Heart right ventricle (tissue), 16 donors: Measurements from ENCODE around the gene GATA1. TPM values are rescaled to one million over a fixed set of nuclear protein-coding genes. Genes with fewer than 3 reads are reported as not detected.

Experiments
- ATAC-seq, 8 donors: fragments of 200-7000 bp; cut with Tn5 transposase; one replicate each; pipeline ENCODE4 v1.9.1; 2020; ENCODE audit warnings: mild to moderate bottlenecking in 8 of 8, moderate library complexity in 8 of 8, moderate number of reproducible peaks in 1 of 8
- DNase-seq, 2 donors: peaks; one replicate each; pipeline ENCODE4 v3.0.0-alpha.2; 2020
- H3K27ac ChIP-seq, 10 donors: fragments of 200-600 bp; sonication (generic) in 2 of 10; one replicate each; pipeline versions ENCODE4 v1.5.0 to v1.8.0; 2020 to 2022; ENCODE audit warnings: mild to moderate bottlenecking in 3 of 10
- H3K27me3 ChIP-seq, 7 donors: fragments of 200-600 bp; one replicate each; pipeline ENCODE4 v1.8.0; 2021 to 2022; ENCODE audit warnings: mild to moderate bottlenecking in 2 of 7
- H3K36me3 ChIP-seq, 9 donors: fragments of 200-600 bp; sonication (generic) in 1 of 9; one replicate each; pipeline versions ENCODE4 v1.5.0 to v1.8.0; 2020 to 2022; ENCODE audit warnings: mild to moderate bottlenecking in 2 of 9
- H3K4me1 ChIP-seq, 9 donors: fragments of 200-600 bp; sonication (generic) in 1 of 9; one replicate each; pipeline versions ENCODE4 v1.5.0 to v1.8.0; 2020 to 2022; ENCODE audit warnings: mild to moderate bottlenecking in 4 of 9
- H3K4me3 ChIP-seq, 10 donors: fragments of 200-600 bp; sonication (generic) in 2 of 10; one replicate each; pipeline versions ENCODE4 v1.5.0 to v1.8.0; 2020 to 2022; ENCODE audit warnings: mild to moderate bottlenecking in 7 of 10, moderate library complexity in 2 of 10
- H3K9me3 ChIP-seq, 11 donors: fragments of 200-600 bp in 10 of 11; sonication (generic) in 2 of 11; one replicate each; pipeline versions ENCODE4 v1.5.0 to v1.8.0; 2013 to 2022; ENCODE audit warnings: mild to moderate bottlenecking in 2 of 11, control low read depth in 1 of 11, moderate library complexity in 1 of 11
- WGBS, 2 donors: extraction: QIAGEN DNeasy Blood & Tissue Kit; methylation state at CpG; one replicate each; pipeline ENCODE4 v1.1.7; 2013; ENCODE audit warnings: inconsistent platforms in 1 of 2; 5-methylcytosine and 5-hydroxymethylcytosine counted together
- intact Hi-C, 10 donors: fragments of 100-400 bp; cut with DNase I; formaldehyde crosslinking; loops; one replicate each; pipeline versions ENCODE4 v1.11.1 to v1.14.2; 2022
- long read RNA-seq, 3 donors: library from polyadenylated mRNA; unstranded; transcript quantifications; one replicate each; pipeline ENCODE4 v2.0.0, GENCODE V29; 2020 to 2021
- polyA plus RNA-seq, 2 donors: library from polyadenylated mRNA; stranded (reverse); fragments of 200-250 nt; gene quantifications; one replicate each; pipeline ENCODE4 v1.2.3, GENCODE V29; 2013
- total RNA-seq, 10 donors: library from RNA; stranded (reverse); fragmentation: NEBNext Ultra II Directional in 3 of 10; extraction: Animal tissue kit (Norgen Biotek cat#: 25700) in 3 of 10; gene quantifications; one replicate each; pipeline versions ENCODE4 v1.2.1 to v1.2.4, GENCODE V29; 2021 to 2023
- TF ChIP-seq, protein P1 (sequence below), 9 donors: fragments of 200-600 bp; sonication (generic) in 2 of 9; IDR thresholded peaks; one replicate each; pipeline versions ENCODE4 v1.5.0 to v1.8.0; 2021 to 2022; ENCODE audit warnings: antibody characterized with exemption in 9 of 9, mild to moderate bottlenecking in 5 of 9, moderate library complexity in 1 of 9
- donor health status: Arrhythmogenic right ventricular cardiomyopathy.
- donor health status: ischemic (EF 13 %, LVEDD 7.1; RV severe dilation, severe dysfunction).
- donor health status: healthy with polysubstance abuse.
- donor health status: DM: no; HTN: yes; CAD: no.
- donor health status: DM: no; HTN: no; CAD: no.
- donor health status: ischemic (EF 25% LVEDD 6.9; RV normal size, moderate dysfunction).
- donor health status: ischemic (EF 25% LVEDD 5.7; RV mildly dilated, moderate dysfunction).
- donor health status: healthy.
- donor health status: DM: yes; HTN: yes; CAD: no.
- donor health status: Ischemic cardiomyopathy.
- donor health status: ischemic (EF 35%, LVEDD 5.7; RV mildly dilated, moderate dysfunction).
- donor health status: nonischemic (EF 11% LVEDD 7.7; RV severe dilation, severe dysfunction).
- donor health status: DM: yes; HTN: yes; CAD: no.
- donor health status: PGD.
- donor health status: ischemic (EF 29% LVEDD 5.4; RV normal size, mild dysfunction).
- donor health status: nonischemic (EF 23%, LVEDD 6.1; RV moderate dilation, normal function).

The GATA1 gene
- total RNA-seq (under 1 TPM in 2 of 10 donors, not detected in 8; 0.23 to 0.25 TPM), polyA plus RNA-seq (under 1 TPM in 1 of 2 donors, not detected in 1; 0.07 TPM)
- long read RNA-seq, donor 1, result 0 reads
- long read RNA-seq, donor 2, result 0 reads
- long read RNA-seq, donor 3, result 0 reads

DNA sequence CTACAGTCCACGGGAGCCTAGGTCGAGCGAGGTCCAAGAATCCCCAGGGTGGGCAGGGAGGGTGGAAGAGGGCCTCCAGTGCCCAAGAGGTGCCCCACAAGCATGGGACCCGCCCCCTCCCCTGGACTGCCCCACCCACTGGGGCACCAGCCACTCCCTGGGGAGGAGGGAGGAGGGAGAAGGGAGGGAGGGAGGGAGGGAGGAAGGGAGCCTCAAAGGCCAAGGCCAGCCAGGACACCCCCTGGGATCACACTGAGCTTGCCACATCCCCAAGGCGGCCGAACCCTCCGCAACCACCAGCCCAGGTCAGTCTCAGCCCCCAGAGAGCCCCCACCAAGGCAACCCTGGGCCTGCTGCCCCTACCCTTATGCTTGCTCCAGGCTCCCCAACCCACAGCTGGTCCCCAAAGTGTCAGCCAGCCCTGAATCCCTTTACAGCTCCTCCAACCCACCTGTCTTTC lies at the start of gene GATA1:
GATA1 (plus strand) TSS at position 250 of the 460 bp plus-strand sequence. CDS start 4,520 bp downstream, outside the sequence.
- no peaks in the 10 kb centered on the region for H3K36me3 ChIP-seq
- H3K4me3 ChIP-seq, result no peak within 1 kb of the TSS
- intact Hi-C loops, result no loop called here
- 76 to 93% methylated on average over 6 of the region's 7 CpGs for WGBS, 2 donors
- TF ChIP-seq, protein P1, sequence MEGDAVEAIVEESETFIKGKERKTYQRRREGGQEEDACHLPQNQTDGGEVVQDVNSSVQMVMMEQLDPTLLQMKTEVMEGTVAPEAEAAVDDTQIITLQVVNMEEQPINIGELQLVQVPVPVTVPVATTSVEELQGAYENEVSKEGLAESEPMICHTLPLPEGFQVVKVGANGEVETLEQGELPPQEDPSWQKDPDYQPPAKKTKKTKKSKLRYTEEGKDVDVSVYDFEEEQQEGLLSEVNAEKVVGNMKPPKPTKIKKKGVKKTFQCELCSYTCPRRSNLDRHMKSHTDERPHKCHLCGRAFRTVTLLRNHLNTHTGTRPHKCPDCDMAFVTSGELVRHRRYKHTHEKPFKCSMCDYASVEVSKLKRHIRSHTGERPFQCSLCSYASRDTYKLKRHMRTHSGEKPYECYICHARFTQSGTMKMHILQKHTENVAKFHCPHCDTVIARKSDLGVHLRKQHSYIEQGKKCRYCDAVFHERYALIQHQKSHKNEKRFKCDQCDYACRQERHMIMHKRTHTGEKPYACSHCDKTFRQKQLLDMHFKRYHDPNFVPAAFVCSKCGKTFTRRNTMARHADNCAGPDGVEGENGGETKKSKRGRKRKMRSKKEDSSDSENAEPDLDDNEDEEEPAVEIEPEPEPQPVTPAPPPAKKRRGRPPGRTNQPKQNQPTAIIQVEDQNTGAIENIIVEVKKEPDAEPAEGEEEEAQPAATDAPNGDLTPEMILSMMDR (IDR thresholded peaks at IDR 0.05), result no peak
- no peak for DNase-seq
- H3K9me3 ChIP-seq, result no peaks in the 10 kb centered on the region
- no peak for ATAC-seq
- no peaks in the 10 kb centered on the region for H3K4me1 ChIP-seq
- H3K27me3 ChIP-seq, result peaks cover 0 to 17% (median 0%) of the 10 kb centered on the region in 7 donors
- peak within 1 kb of the TSS in 1 of 10 donors; percentile 20 for H3K27ac ChIP-seq

DNA sequence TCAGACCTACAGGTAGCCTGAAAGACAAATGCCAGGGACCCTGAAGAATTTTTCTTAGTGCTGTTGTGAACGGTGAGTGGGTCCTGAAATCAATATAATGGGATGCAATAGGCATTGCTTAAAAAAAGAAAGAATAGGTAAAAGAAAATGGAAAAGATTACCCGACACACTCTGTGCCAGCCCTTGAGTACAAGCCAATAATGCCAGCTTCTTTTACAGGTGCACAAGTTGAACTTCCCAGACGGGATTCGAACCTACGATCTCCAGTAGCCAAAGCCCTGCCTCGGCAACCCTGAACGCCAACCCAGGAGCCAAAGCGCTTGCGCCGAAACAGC lies 49.5 kb upstream of the GATA1 start:
- H3K27me3 ChIP-seq, result no peaks in the 10 kb centered on the region
- peak overlapping the region in 9 of 10 donors; percentile 12 to 75 (median 68) for H3K4me3 ChIP-seq
- H3K27ac ChIP-seq, result peak overlapping the region in 3 of 10 donors; percentile 29 to 95 (median 93)
- H3K9me3 ChIP-seq, result no peaks in the 10 kb centered on the region
- no peak for ATAC-seq
- no peak for DNase-seq
- no peaks in the 10 kb centered on the region for H3K36me3 ChIP-seq
- TF ChIP-seq, protein P1 (IDR thresholded peaks at IDR 0.05), result no peak
- H3K4me1 ChIP-seq, result peaks cover 0 to 14% (median 0%) of the 10 kb centered on the region in 9 donors
- WGBS, 2 donors, result 8 to 9% methylated on average over 10 of the region's 10 CpGs
- intact Hi-C loops, result loop anchor here in 5 of 10 donors (2.0 to 10.0 kb wide), 6 partner anchors 35 to 68 kb away; partner anchors contain the start of genes HDAC6 (in 2 of the 5) and SUV39H1 (in 1 of the 5)

DNA sequence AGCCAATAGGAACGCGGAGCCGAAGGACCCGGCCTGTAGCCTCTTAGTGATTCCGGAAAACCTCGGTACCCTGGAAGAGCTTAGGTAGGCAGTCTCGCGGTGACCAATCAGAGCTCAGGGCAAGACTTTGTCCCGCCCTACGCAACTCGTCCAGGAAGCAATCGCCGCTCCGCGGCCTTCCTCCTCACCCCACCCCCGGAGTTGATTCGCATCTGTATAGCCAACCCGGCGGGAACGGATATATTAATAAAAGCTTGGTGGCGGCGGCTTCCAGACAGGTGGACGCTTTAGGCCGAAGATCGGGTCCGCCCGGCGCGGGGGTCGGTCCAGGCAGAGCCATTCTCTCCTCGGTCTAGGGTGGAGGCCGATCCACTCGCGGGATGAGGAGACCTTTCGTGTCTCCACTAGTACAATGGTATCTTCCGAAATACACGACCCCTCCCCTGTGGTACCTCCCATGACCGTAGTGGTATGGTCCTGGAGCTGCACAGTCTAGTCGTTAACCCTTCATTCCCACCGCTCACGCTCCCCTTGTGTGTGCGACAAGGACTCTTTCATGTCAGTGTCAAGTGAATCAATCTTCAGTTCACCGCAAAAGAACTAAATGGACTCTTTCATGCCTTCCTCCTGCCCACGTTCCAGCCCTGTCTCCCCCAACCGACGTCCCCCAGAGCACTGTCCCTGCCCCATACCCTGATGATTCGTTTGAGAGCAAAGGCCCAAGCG lies 49.0 kb upstream of the GATA1 start:
- intact Hi-C loops, result loop anchor here in 5 of 10 donors (2.0 to 10.0 kb wide), 6 partner anchors 35 to 67 kb away; partner anchors contain the start of genes HDAC6 (in 2 of the 5) and SUV39H1 (in 1 of the 5)
- Histone ChIP-seq H3K27ac (peak overlapping the region; percentile 73 to 95 (median 92)), H3K36me3 (no peaks in the 10 kb centered on the region), H3K4me3 (peak overlapping the region; percentile 35 to 75 (median 68)), H3K4me1 (peaks cover 0 to 14% (median 0%) of the 10 kb centered on the region in 9 donors), H3K27me3 (no peaks in the 10 kb centered on the region), H3K9me3 (no peaks in the 10 kb centered on the region)
- ATAC-seq, result peak; percentile 99 to 100 (median 100)
- TF ChIP-seq, protein P1 (IDR thresholded peaks at IDR 0.05), result no peak
- peak; percentile 87 to 93 for DNase-seq
- WGBS, 2 donors, result 0% methylated on average over 38 to 48 of the region's 48 CpGs

DNA sequence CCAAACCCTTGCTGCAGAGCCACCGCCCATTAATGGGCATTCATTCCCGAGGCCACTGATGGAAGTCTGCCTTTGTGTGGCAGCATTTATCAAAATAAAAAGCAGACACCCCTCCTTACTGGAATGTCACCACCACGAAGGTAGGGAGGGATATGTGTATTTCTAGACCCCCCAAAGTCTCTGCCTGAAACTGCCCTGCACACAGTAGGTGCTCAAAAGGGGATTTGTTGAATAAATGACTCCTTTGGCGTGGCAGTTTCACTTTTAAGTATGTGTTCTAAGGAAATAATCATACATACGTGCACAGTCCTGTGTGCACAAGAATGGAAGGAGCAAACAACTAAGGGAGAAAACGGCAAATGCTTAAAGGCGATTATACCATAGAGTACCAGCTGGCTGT lies 48.5 kb upstream of the GATA1 start:
- TF ChIP-seq, protein P1 (IDR thresholded peaks at IDR 0.05), result no peak
- DNase-seq (no peak), ATAC-seq (no peak)
- H3K4me1 ChIP-seq, result peaks cover 0 to 14% (median 0%) of the 10 kb centered on the region in 9 donors
- no peaks in the 10 kb centered on the region for H3K9me3 ChIP-seq
- intact Hi-C loops, result loop anchor here in 5 of 10 donors (2.0 to 10.0 kb wide), 6 partner anchors 36 to 67 kb away; partner anchors contain the start of genes HDAC6 (in 2 of the 5) and SUV39H1 (in 1 of the 5)
- 36 to 49% methylated on average over 7 of the region's 7 CpGs for WGBS, 2 donors
- H3K4me3 ChIP-seq, result peak overlapping the region; percentile 35 to 75 (median 68)
- peak overlapping the region; percentile 73 to 95 (median 92) for H3K27ac ChIP-seq
- no peaks in the 10 kb centered on the region for H3K27me3 ChIP-seq
- H3K36me3 ChIP-seq, result no peaks in the 10 kb centered on the region
